ENCODE data around the gene ADGRG1. TPM values are rescaled to one million over a fixed set of nuclear protein-coding genes. Genes with fewer than 3 reads are reported as not detected.

Gene ADGRG1
- total RNA-seq, 3 donors from 2014 or later (not counting 1 experiment from before 2014, with no cell fraction given): 830 to 949 (median 858) TPM

DNA sequence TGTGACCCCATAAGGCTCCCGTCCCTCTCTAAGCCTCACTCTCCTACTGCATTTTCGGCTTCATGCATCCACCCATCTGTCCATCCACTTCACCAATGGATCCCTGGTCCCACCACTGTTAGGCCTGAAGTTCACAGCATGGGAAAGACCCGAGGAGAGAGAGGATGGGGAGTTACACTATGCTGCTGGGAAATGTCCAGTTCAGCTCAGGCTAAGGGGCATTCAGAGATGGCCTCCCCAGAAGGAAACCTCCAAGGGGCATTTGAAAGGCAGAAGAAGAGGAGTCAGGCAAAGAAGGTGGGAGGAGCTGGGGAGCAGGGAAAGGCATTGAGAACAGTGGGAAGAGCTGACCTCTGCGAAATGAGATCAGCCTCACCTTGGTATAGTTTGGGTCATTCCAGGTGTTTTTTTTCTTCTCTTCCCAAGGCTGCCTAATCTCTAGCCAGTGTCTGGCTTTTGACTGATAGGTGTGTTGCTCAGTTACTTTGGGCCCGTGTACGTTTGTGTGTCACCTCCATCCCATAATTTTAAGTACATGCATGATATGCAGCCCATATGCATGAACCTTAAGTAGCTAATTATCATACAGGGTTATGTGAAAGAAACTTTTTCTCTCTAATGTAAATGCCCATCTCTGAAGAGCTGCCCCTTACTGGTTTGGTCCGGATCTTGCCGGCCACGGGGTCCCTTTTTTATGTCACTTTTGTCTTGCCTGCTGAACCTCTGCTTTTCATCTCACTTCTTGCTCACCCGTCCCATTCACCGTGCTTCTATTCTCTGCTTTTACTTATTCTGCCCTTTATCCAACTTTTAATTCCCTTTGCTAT lies 54.6 kb downstream of the ADGRG1 start:
- no peak for ATAC-seq
- intact Hi-C loops (cut with micrococcal nuclease): no loop called here

DNA sequence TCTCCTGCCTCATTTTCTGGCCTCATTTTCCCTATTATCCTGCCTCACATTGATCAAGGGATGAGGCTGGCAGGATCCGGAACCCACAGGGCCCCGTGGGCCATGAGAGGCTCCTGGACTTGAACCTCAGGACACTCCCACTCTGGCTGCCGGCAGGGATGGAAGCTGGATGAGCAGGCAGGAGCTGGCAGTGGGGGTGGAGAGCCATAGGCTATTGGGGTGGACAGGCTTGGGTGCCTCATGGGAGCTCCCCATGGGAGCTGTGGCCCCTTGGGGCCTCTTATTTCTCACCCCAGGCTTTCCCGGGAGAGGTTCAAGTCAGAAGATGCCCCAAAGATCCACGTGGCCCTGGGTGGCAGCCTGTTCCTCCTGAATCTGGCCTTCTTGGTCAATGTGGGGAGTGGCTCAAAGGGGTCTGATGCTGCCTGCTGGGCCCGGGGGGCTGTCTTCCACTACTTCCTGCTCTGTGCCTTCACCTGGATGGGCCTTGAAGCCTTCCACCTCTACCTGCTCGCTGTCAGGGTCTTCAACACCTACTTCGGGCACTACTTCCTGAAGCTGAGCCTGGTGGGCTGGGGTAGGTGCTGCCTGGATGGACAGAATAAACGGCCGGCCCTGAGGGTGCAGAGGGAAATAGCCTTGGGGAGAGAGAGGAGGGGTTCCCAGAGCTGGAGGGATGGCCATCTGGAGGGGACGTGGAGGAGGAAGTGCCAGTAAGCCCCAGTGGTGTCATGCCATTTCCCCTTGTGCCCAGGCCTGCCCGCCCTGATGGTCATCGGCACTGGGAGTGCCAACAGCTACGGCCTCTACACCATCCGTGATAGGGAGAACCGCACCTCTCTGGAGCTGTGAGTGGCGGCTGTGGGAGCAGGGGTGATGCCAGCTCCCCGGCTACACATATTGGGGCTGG lies 55.5 kb downstream of the ADGRG1 start:
- Mint-ChIP-seq H3K4me3 (no peak overlapping the region), H3K9me3 (no peaks in the 10 kb centered on the region), H3K27ac (no peak overlapping the region), H3K27me3 (ENCODE audit: low read depth in 2 of 2) (no peaks in the 10 kb centered on the region), H3K4me1 (peaks cover 0 to 13% of the 10 kb centered on the region in 2 donors), H3K36me3 (no peaks in the 10 kb centered on the region)
- DNase-seq (no peak), ATAC-seq (no peak)
- Histone ChIP-seq H3K9me3 (ENCODE audit: control insufficient read depth, insufficient read depth, low read length) (no peaks in the 10 kb centered on the region), H3K27ac (ENCODE audit: low read length) (no peak overlapping the region), H3K27me3 (ENCODE audit: control insufficient read depth, insufficient read depth, low read length) (no peaks in the 10 kb centered on the region), H3K36me3 (ENCODE audit: control insufficient read depth, insufficient read depth, low read length) (no peaks in the 10 kb centered on the region), H3K4me3 (ENCODE audit: low read length) (no peak overlapping the region), H3K4me1 (ENCODE audit: control insufficient read depth, insufficient read depth, low read length) (peaks cover 9% of the 10 kb centered on the region)
- 88% methylated on average over 18 of the region's 18 CpGs for WGBS (ENCODE audit: insufficient coverage)
- intact Hi-C loops (cut with micrococcal nuclease): no loop called here
- TF ChIP-seq, protein P1, sequence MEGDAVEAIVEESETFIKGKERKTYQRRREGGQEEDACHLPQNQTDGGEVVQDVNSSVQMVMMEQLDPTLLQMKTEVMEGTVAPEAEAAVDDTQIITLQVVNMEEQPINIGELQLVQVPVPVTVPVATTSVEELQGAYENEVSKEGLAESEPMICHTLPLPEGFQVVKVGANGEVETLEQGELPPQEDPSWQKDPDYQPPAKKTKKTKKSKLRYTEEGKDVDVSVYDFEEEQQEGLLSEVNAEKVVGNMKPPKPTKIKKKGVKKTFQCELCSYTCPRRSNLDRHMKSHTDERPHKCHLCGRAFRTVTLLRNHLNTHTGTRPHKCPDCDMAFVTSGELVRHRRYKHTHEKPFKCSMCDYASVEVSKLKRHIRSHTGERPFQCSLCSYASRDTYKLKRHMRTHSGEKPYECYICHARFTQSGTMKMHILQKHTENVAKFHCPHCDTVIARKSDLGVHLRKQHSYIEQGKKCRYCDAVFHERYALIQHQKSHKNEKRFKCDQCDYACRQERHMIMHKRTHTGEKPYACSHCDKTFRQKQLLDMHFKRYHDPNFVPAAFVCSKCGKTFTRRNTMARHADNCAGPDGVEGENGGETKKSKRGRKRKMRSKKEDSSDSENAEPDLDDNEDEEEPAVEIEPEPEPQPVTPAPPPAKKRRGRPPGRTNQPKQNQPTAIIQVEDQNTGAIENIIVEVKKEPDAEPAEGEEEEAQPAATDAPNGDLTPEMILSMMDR (IDR thresholded peaks at IDR 0.05): no peak

More for the DNA sequence above, 54.6 kb downstream of the ADGRG1 start:
- Histone ChIP-seq H3K36me3 (ENCODE audit: control insufficient read depth, insufficient read depth, low read length) (peaks cover 2% of the 10 kb centered on the region), H3K4me3 (ENCODE audit: low read length) (no peak overlapping the region), H3K27me3 (ENCODE audit: control insufficient read depth, insufficient read depth, low read length) (no peaks in the 10 kb centered on the region), H3K27ac (ENCODE audit: low read length) (no peak overlapping the region), H3K4me1 (ENCODE audit: control insufficient read depth, insufficient read depth, low read length) (peaks cover 9% of the 10 kb centered on the region), H3K9me3 (ENCODE audit: control insufficient read depth, insufficient read depth, low read length) (no peaks in the 10 kb centered on the region)
- no peaks in the 10 kb centered on the region for H3K27me3 Mint-ChIP-seq (ENCODE audit: low read depth in 2 of 2)
- peaks cover 0 to 7% of the 10 kb centered on the region in 2 donors for H3K4me1 Mint-ChIP-seq
- H3K36me3 Mint-ChIP-seq: no peaks in the 10 kb centered on the region
- TF ChIP-seq, protein P1 (IDR thresholded peaks at IDR 0.05): no peak
- H3K9me3 Mint-ChIP-seq: no peaks in the 10 kb centered on the region
- DNase-seq: no peak
- H3K4me3 Mint-ChIP-seq: no peak overlapping the region
- no peak overlapping the region for H3K27ac Mint-ChIP-seq
- 76% methylated on average over 10 of the region's 11 CpGs for WGBS (ENCODE audit: insufficient coverage)

DNA sequence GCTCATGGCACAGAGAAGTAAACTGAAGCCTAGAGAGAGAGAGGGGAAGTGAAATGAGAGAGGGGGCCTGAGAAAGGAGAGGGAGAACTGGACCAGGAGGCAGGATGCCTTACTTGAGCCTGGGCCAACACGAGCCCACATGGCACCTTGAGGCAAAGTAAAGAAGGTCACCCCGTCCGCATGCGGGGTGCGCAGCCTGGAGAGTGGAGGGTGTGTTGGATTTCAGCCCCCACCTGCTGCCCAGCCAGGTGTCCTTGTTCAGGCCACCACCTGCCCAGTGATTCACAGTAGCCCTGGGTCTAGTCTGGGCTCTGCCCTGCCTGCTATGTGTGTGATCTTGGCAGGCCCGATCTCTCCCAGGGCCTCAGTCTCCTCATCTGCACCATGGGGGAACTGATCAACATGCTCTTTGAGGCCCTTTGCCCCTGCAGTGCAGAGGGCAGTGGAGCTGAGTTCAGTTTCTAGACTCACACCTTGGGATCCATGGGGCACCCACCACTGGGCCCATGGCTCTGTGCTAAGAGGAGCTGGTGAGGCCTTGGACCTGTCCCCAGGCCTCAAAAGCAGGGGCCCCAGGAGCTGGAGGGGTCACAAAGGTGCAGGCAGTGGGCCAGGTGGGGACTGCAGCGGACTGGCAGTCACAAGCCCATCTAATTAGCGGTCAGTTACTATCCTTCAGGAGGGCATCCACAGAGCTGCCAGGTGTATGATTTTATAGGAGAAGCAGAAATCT lies 56.4 kb downstream of the ADGRG1 start:
- Mint-ChIP-seq H3K27ac (no peak overlapping the region), H3K36me3 (no peaks in the 10 kb centered on the region), H3K9me3 (no peaks in the 10 kb centered on the region), H3K4me3 (no peak overlapping the region), H3K4me1 (peaks cover 9 to 15% of the 10 kb centered on the region in 2 donors), H3K27me3 (ENCODE audit: low read depth in 2 of 2) (no peaks in the 10 kb centered on the region)
- Histone ChIP-seq H3K27ac (ENCODE audit: low read length) (no peak overlapping the region), H3K4me1 (ENCODE audit: control insufficient read depth, insufficient read depth, low read length) (peaks cover 14% of the 10 kb centered on the region), H3K9me3 (ENCODE audit: control insufficient read depth, insufficient read depth, low read length) (no peaks in the 10 kb centered on the region), H3K36me3 (ENCODE audit: control insufficient read depth, insufficient read depth, low read length) (no peaks in the 10 kb centered on the region), H3K4me3 (ENCODE audit: low read length) (no peak overlapping the region), H3K27me3 (ENCODE audit: control insufficient read depth, insufficient read depth, low read length) (no peaks in the 10 kb centered on the region)
- 95% methylated on average over 8 of the region's 8 CpGs for WGBS (ENCODE audit: insufficient coverage)
- TF ChIP-seq, protein P1 (IDR thresholded peaks at IDR 0.05): no peak
- ATAC-seq (no peak), DNase-seq (no peak)
- intact Hi-C loops (cut with micrococcal nuclease): no loop called here
